HG02870 (cell line): ENCODE measurements around the gene AQP1.

ENCODE experiments used
- ATAC-seq: cut with Tn5 transposase; IDR thresholded peaks from one replicate; pipeline ENCODE4 v1.9.1; 2021; ENCODE audit warnings: mild to moderate bottlenecking, moderate library complexity; ENCODE audit not compliant: unreplicated experiment

The AQP1 gene

DNA sequence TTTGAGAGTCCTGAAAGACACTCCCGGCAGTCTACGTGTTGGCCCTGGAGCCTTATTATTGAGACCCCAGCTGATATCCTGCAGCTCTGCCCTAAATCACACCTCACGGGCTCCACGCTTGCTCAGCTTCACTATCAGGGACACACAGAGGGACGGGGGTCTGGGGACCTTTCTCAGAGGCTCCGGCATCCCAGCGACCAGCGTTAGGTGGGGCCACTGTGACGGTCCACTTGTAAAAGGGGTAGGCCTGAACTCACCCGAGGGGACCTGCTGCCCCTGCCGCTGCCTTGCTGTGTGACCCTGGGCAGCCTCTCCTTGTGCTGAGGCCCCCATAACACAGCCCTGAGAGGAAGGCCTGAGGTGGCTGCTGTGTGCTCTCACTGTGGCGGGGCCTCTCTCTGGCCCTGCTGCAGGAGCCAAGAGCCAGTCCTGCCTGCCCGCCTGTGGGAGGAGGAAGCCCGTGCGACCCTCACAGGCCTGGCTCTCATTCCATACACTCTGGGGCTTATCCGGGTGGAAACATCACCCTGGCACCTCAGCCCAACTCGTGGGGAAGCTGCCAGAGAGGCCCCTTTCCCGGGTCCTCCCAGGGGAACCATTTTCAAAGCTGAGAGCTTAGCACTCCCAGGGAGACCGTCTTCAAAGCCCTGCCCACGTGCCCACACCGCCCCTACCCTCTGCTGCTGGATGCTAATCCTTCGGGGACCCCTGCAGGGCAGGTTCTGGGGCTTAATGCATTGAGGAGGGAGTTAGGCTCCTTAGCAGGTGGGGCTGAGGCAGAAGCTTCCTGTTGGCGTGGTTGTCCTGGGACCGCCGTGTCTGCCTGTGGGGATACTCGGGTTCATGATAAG lies 21.7 kb downstream of the AQP1 start:
- no peak for ATAC-seq

DNA sequence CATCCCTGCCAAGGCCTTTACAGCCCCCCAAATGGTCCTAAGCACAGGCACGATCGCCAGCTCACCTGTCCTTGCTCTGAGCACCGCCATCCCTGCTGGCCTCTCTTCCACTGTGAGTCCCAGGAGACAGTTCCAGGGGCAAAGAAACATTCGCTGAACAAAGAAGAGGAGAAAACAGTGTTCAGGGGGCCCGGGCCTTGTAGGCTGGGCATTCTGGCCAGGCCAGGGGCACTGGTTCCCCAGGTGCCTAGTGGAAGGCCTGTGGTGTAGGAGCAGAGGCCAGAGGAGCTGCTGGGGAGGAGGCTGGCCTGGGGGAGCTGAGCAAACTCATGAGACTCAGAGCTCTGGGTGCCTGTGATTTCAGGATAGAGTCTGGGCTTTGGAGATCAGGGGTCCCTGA lies 22.6 kb downstream of the AQP1 start:
- ATAC-seq = no peak

DNA sequence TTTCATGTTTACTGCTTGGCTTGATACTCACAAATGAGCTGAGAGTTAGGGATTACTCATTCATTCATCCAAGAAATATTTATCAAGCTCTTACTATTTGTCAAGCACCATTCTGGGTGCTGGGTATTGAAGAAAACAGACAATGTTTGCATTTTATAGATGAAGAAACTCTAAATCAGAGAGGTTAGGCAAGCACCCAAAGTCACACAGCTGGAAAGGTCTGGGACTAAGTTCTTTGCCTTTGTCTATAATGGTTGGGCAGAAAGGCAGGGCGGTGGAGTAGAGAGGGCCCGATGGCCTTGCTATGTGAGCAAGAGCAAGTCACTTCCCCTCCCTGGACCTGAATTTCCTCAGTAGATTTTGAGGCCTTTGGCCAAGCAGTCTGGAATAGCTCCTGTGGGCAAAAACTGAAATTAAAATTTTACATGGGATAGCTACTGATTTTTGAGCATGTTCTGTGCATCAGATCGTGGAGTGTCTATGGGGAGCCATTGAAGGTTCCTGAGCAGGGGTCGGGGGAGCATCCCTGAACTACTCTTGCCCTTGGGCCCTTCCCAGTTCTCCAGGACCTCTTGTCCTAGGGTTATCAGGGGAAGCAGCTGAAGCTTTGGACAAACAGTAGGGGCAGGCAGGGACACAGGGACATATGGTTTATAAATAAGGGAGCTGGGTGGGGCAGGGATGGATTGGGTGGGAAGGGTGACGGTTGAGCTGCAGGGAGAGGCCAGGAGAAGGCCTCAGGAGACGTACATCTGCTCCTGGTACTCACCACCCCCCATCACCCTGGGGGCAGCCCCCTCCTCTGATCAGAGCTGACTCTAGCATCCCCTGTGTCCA lies 23.3 kb downstream of the AQP1 start:
- ATAC-seq = no peak

DNA sequence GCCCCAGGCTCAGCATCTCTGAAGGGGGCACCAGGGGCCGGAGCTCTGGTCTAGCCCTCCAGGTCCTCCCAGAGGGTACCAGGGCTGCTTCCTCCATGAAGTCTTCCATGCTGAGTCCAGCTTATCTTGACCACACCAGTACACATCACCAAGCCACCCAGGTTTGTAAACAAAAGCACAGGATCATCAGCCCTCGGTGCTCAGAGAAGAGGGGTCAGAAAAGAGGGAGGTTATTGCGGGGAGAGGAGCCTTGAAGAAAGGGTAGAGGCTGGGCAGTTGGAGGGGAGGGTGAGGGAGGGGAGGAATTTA lies 23.9 kb downstream of the AQP1 start:
- no peak for ATAC-seq

DNA sequence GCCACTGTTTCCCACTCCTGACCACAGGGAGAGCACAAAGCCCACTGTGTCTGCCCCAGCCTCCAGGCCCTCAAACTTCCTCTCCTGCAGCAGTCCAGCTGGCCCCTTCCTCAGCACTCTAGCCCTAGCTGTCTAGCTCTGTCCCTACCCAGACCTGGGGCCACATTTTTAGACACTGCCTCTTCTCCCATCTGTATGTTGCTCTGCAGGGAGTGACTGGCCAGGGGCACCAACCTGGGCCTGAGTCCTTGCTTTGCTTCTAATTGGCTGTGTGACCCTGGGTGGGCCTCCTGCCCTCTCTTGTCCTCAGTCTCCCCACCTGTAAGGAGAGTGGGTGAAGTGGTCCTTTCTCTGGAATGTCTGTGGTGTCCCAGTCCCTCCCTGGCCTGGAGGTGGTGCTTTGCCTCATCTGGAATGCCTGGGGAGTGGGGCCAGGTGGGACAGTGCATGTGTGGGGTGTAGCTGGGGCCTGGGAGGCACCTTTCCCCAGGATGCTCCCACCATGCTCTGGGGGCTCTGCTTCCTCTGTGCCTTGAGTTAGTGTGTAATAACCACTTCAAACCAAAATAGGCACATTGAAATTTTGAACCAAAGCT lies 25.1 kb downstream of the AQP1 start:
- no peak for ATAC-seq

DNA sequence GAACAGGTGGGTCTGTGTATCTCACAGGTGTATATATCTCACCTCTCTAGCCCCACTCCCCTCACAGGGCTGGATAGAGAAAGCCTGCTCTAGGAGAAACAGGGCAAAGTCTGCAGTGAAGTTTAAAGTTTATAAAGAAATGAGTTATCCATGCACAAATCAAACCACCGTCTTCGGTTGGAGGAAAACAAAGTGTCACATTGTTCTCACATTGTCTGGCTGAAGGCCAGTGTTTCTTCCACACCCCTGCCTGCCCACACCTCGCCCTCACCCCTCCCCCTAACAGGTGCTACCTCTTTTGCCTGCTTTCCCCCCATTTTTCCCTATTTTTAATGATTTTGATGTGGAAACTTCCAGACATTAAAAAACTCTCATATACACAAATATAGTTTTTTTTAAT lies 25.8 kb downstream of the AQP1 start:
- ATAC-seq = no peak

DNA sequence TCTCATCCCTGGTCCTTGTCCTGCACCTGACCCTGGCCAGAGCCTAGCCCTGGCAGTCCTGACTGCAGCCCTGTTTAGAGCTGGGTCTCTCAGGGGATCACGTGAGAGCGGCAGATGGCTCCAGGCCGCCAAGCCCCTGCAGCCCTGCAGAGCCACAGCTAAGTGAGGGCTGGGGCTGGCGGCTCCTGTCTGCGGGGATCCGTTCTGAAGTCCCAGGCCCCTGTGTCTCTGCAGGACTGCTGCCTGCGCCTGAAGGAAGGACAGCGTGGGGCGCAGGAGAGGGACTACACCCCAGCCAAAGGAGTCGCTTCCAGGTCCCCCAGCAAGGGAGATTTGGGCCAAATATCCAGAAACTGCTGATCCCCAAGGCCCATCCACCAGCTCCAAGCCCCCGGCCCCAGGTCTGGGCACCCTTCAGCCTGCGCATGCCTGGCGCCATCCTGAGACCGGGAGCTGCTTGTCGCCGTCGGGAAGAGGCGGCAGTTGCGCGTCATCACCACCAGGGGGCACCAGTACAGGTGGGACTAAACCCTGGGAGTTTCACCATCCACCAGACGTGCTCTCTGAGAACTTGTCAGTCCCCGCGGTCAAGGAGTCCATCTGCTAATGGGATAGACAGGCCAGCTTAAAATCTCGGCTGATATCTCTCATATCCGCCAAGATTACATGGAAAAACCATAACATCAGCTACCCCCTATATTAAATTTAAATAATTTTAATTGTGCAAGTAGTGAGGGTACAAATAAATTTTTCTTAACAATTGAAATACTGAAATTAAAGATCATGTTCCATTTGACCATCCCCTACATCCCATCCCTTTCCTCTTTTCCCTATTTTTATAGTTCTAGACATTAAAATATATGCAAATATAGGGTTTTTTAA lies 27.0 kb downstream of the AQP1 start:
- peak; percentile 88 for ATAC-seq

DNA sequence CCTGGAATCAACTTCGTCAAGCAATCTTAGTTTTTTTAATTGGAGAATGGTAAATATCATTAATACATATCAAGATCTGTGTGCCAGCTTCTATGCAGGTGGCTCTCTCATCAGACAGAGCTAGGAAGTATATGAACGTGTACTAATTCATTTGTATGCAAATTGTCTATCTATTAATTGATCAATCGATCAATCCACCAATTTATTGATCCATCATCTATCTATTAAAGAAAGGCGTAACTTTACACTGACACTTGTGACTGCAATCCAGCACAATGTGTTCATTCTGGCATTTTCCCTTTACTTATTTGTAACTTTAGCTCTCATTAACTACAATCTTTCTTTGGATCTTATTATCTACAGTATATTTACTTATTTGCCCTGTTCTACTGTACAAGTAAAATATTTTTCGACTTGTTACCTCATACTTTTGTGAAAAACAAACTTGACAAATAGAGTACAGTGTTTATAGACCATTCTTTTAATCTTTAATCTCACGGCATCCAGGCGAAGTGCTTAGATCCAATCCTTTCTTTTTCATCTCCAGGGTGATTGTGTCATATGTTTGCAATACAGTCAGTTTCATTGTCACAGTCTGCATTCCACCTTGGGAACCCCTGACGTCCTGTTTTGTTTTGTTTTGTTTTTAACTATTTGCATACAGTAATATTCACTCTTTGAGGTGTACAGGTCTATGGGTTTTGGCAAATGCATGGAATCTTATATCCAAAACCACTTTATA lies 30.1 kb downstream of the AQP1 start:
- ATAC-seq = no peak

DNA sequence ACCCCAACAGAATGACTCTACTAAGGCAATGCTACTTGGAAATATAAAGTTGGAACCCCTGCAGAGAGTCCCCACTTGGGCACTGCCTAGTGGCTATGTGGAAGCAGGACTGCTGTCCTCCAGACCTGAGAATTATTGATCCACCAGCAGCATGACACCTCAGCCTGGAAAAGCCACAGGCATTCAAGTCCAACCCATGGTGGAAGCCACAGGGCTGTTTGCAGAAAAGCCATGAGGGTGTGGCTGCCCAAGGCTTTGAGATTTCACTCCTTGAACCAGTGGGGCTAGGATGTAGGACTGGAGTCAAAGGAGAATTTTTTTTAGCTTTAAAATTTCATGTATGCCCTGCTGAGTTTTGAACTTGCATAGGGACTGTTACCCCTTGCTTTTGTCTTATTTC lies 38.5 kb downstream of the AQP1 start:
- no peak for ATAC-seq

DNA sequence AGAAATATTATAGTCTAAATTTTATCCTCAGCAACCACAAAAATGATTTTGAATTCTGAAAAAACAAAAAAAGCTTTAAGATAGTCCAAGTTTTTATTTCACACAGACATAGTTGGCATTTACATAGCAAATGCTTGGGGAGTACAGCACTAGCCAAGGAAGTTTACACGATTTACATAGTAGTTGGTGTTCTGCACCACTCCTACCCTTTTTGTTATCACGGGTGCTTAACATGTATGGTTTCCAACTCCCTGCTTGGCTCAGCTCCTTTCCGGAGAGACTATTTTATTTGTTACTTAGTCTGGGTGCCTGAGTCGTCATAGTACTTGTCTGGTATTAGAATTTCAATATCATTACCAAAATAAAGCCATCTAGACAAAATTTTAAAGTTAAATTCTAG lies 43.3 kb downstream of the AQP1 start:
- ATAC-seq = no peak

DNA sequence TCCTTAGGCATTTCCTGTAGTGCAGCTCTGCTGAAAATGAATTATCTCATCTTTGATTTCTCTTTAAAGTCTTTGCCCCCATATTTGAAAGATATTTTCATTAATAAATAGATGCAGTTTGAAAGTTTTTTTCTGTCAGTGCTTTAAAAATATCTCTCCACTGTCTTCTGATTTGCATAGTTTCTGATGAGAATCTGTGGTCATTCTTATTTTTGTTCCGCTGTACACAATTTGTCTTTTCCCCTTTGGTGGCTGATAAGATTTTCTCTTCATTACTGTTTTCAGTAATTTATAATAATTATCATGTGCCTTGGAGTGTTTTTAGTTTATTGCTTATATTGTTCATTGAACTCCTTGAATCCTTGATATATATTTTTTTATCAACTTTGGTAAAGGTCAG lies 45.1 kb downstream of the AQP1 start:
- ATAC-seq = no peak

DNA sequence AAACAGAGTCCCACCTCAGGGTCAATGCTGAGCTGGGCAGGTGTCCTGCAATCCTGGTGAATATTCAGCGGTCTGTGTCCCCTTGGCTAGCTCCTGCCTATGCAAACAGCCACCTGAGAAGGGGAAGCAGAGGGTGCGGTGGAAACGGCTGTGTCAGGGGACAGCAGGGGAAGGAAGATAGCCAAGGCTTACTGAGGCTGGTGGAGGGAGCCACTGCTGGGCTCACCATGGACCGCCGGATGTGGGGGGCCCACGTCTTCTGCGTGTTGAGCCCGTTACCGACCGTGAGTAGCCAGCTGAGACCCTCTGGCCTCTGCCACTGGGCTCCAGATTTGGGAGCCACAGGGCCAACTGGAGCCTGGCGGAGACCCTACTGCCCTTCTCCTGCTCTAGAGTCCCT lies 52.2 kb downstream of the AQP1 start, which contains the start of gene GHRHR:
TSS of gene GHRHR (plus strand) at position 112 of the 400 bp plus-strand sequence. CDS start at position 228, 116 bp downstream.
- no peak for ATAC-seq

DNA sequence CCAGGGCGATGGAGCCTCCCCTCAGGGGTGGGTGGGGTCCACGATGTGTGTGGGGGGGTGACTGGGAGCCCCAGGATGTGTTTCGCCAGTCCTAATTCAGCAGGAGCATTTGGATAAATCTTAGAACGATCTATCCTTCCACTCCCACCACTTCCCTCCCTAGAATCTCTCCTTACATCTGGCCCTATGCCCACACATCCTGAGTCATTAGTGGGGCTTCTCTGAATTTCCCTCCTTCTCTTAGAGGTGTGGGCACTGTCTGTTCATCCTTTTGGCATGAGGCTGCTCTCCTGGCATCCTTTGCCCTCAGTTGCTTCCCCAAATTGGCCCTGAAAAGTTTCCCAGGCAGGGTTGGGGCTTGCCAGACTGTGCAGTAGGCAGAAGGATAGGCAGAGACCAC lies 53.7 kb downstream of the AQP1 start:
- no peak for ATAC-seq

DNA sequence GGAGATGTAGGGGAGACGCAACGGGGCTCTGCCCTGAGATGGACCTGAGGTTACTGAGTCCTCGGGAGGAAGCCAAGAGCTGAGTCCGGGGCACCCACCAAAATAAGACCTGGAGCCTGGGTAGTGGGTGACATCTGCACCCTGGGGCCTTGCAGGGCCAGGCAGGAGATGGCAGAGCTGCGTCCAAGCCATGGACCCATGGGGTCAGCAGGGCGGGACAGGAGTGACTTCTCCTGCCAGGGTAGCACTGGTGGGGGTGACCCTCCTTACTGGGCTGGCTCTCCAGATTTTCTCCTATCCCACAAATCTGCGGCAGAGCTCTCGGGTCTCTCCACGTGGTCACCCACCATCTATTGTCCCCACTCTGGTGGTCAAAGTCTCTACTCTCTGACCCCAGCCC lies 54.2 kb downstream of the AQP1 start:
- ATAC-seq = no peak

DNA sequence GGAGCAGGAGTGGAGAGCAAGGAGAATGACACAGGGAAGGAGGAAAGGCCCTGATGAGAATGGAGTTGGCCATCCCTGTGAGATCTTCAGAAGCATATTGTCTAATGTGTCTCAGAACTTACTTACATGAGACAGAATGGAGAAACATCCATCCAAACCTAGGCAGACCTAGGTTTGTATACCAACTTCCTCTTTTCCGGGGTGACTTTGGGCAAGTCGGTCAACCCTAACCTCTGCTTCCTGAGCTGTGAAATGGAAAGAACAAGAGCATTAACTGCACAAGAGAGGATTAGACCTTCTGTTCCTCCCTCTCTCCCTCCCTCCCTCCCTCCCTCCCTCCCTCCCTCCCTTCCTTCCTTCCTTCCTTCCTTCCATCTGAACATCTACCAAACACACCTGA lies 56.6 kb downstream of the AQP1 start:
- ATAC-seq = no peak

DNA sequence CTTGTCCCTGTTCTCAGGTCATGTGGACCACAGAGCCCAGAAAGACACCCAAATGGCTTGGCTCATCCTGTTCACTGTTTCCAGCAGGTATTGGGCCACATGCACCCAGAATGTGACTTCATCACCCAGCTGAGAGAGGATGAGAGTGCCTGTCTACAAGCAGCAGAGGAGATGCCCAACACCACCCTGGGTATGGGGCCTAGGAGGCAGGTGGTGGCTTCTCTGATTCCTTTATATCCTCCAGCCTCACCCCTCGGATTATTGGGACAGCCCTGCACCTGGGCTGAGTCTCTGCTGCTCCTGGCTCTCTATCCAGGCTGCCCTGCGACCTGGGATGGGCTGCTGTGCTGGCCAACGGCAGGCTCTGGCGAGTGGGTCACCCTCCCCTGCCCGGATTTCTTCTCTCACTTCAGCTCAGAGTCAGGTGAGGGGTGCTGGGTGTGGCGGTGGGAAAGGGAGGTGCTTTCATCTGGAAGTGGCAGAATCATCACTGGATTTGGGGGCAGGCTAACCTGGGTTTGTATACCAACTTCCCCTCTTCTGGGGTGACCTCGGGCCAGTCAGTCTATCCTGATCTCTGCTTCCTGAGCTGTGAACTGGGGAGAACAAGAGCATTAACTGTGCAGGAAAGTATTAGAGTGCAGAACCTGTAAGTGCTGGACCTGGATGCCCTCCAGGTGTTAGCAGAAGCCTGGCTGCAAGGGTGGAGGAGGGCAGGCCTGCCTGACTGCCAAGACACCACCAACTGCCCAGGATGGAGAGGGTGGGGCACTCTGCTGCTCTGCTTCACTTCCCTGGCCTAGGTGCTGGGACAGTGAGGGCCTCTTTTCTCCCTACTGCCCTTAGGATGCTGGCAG lies 57.3 kb downstream of the AQP1 start:
- ATAC-seq = no peak

DNA sequence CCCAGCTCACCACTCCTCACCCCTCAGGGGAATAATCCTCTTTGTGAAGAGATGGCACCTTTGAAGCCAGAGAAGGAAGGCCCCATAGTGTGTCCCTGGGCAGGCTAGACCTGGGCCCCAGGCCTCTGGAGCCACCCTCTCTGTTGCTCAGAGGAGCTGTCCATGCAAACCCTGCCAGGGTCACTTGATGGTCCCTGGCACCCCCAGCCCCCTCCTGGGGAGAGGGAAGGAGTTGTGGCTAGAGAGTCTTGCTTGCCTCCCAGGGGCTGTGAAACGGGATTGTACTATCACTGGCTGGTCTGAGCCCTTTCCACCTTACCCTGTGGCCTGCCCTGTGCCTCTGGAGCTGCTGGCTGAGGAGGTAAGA lies 57.9 kb downstream of the AQP1 start:
- ATAC-seq = no peak

DNA sequence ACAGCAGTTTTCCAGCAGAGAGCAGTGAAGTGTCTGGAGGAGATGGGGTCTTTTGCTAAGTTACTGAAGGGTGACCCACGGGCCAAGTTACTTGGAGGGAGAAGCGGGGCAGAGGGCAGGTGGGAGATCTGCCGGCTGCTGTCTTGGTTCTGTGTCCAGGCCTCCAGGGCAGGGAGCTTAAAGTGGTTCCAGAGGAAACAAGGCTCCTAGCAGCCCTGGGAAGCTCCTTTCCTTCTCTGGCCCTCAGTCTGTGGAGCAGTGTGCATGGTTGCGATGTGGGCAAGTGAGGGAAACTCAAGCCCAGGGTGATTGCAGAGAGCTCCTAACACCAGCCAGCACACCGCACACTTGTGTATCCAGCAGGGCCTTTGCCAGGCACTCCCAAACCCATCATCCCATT lies 58.4 kb downstream of the AQP1 start:
- ATAC-seq = no peak

DNA sequence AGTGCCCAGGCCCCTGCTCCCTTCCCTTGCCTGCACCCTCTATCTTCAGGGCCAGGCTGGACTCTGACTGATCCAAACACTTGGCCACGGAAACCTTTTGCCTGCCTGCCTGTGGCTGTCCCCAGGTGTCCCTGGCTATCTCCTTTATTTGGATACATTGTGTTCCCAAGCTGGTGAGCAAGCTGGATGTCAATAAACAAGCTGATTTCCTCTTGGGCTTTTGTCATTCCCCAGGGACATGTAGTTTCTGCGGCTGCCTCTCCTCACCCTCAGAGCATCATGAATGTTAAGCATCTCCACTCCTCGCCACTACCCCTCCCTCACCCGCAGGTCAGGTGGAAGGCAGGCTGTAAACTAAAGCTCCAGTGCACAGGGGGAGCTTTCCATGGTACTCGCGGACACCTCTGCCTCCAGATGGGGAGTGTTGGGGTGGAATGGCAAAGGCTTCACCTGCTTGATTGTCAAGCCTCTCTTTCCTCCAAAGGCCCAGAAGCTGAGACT lies 59.0 kb downstream of the AQP1 start:
- ATAC-seq = no peak
